GM23248 (cell line): Measurements from ENCODE around the gene CRB2.

Source experiments
- EZH2 ChIP-seq: fragments of 200-600 bp; sonication (generic); IDR thresholded peaks from 2 replicates; pipeline ENCODE4 v1.6.1; 2018; ENCODE audit warnings: antibody characterized with exemption, mild to moderate bottlenecking; ENCODE audit not compliant: insufficient read depth, poor library complexity, severe bottlenecking
- EZH2phosphoT487 ChIP-seq: fragments of 200-600 bp; sonication (generic); IDR thresholded peaks from 2 replicates; pipeline ENCODE4 v1.6.1; 2018; ENCODE audit warnings: antibody characterized with exemption, moderate library complexity, mild to moderate bottlenecking, low read depth; ENCODE audit not compliant: insufficient read depth

- TF ChIP-seq EZH2: no peak
- no peak for TF ChIP-seq EZH2phosphoT487
Observed at GRCh38 chr9:123389070-123389469, 33.1 kb downstream of the CRB2 start.
